Stimulated activated CD8-positive, alpha-beta memory T cell treated with anti-CD3 and anti-CD28 coated beads, Interleukin-4, amount 100 ng/mL, for 24 hours (primary cell): ENCODE measurements around the gene BRIX1.
A peak's percentile ranks its signal among the peaks of the same experiment; 100 is the strongest.

Experiments used
- DNase-seq: peaks from one replicate; pipeline ENCODE4 v3.0.0-alpha.2; 2020; ENCODE audit warnings: low read depth

BRIX1 gene

GRCh38 chr5:34915139-34915855 is at the start of gene BRIX1, which contains the start of gene RAD1:
Gene BRIX1 (plus strand): TSS chr5:34915711. CDS start chr5:34915739, 28 bp downstream.
Gene RAD1 (minus strand): TSS chr5:34915504. CDS start chr5:34914892, 612 bp downstream.
- peak; percentile 91 for DNase-seq

GRCh38 chr5:34866989-34867471 is 48.5 kb upstream of the BRIX1 start:
- no peak for DNase-seq

GRCh38 chr5:34867660-34868059 is 47.9 kb upstream of the BRIX1 start:
- DNase-seq, result no peak

- no peak for DNase-seq
Observed at GRCh38 chr5:34868791-34869190, 46.7 kb upstream of the BRIX1 start.

- DNase-seq, result no peak
Observed at GRCh38 chr5:34869256-34869655, 46.3 kb upstream of the BRIX1 start.

- DNase-seq, result no peak
Observed at GRCh38 chr5:34870382-34870781, 45.1 kb upstream of the BRIX1 start.

GRCh38 chr5:34876275-34876674 is 39.2 kb upstream of the BRIX1 start:
- DNase-seq, result no peak

- DNase-seq, result no peak
Observed at GRCh38 chr5:34881246-34881645, 34.3 kb upstream of the BRIX1 start.

GRCh38 chr5:34886392-34887119 is 29.0 kb upstream of the BRIX1 start:
- no peak for DNase-seq

- no peak for DNase-seq
Observed at GRCh38 chr5:34889394-34889793, 26.1 kb upstream of the BRIX1 start.

- no peak for DNase-seq
Observed at GRCh38 chr5:34891981-34892380, 23.5 kb upstream of the BRIX1 start.

- no peak for DNase-seq
Observed at GRCh38 chr5:34892414-34892813, 23.1 kb upstream of the BRIX1 start.

- no peak for DNase-seq
Observed at GRCh38 chr5:34894716-34895115, 20.8 kb upstream of the BRIX1 start.

GRCh38 chr5:34895641-34896419 is 19.7 kb upstream of the BRIX1 start:
- DNase-seq, result no peak

- DNase-seq, result no peak
Observed at GRCh38 chr5:34897646-34898045, 17.9 kb upstream of the BRIX1 start.

GRCh38 chr5:34898258-34898895 is 17.1 kb upstream of the BRIX1 start:
- DNase-seq, result peak; percentile 22

GRCh38 chr5:34899066-34899465 is 16.4 kb upstream of the BRIX1 start:
- no peak for DNase-seq

- DNase-seq, result no peak
Observed at GRCh38 chr5:34900652-34901051, 14.9 kb upstream of the BRIX1 start.

GRCh38 chr5:34903260-34903659 is 12.3 kb upstream of the BRIX1 start:
- no peak for DNase-seq

GRCh38 chr5:34905564-34905963 is 9.9 kb upstream of the BRIX1 start:
- no peak for DNase-seq

- no peak for DNase-seq
Observed at GRCh38 chr5:34913072-34913471, 2.4 kb upstream of the BRIX1 start.

- DNase-seq, result no peak
Observed at GRCh38 chr5:34914671-34915138, 806 bp upstream of the BRIX1 start.
